ENCODE data around the gene ELN.

ELN gene

DNA sequence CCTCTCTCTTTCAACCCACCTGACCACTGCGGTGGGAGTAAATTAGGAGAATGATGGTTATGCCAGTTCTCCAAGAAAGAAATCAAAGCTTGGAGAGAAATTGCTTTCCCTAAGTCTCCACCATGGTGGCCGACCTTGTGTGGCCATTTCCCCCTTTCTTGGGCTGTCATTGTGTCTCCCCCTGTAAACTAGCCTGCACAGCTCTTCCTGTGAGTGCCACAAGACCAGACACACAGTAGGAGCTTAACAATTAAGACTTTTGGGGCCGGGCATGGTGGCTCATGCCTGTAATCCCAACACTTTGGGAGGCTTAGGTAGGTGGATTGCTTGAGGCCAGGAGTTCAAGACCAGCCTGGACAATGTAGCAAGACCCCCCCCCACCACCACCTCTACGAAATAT lies 36.7 kb downstream of the ELN start:
- no peak for DNase-seq

DNA sequence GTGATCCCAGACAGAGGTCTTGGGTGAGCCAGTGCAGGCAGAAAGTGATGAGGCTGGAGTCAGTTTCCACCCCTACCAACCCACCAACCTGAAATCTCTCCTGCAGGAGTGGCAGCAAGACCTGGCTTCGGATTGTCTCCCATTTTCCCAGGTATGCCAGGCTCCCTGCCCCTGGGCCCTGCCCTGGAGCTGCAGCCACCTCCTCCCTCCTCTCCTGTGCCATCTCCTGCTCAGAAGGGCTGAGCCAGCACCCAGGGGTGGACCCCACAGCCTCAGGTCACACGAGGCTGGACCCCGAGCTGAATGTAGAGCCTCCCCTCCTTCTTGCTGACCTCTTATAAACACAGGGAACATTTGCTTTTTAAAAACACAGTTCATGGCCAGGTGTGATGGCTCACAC lies 38.7 kb downstream of the ELN start:
- DNase-seq, result no peak

DNA sequence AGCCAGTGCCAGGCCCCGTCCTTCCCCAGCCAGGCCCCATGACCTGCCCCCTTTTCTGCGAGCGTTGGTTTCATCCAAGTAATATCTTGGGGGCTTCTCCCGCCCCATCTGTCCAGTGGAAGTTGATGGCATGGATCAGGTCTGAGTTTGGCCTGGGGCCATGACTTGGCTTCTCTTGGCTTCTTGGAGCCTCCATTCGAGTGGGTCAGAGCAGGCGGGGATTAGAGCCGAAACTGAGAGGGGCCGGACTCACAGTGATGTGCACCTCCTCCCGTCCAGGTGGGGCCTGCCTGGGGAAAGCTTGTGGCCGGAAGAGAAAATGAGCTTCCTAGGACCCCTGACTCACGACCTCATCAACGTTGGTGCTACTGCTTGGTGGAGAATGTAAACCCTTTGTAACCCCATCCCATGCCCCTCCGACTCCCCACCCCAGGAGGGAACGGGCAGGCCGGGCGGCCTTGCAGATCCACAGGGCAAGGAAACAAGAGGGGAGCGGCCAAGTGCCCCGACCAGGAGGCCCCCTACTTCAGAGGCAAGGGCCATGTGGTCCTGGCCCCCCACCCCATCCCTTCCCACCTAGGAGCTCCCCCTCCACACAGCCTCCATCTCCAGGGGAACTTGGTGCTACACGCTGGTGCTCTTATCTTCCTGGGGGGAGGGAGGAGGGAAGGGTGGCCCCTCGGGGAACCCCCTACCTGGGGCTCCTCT lies 40.6 kb downstream of the ELN start:
- DNase-seq, result no peak

DNA sequence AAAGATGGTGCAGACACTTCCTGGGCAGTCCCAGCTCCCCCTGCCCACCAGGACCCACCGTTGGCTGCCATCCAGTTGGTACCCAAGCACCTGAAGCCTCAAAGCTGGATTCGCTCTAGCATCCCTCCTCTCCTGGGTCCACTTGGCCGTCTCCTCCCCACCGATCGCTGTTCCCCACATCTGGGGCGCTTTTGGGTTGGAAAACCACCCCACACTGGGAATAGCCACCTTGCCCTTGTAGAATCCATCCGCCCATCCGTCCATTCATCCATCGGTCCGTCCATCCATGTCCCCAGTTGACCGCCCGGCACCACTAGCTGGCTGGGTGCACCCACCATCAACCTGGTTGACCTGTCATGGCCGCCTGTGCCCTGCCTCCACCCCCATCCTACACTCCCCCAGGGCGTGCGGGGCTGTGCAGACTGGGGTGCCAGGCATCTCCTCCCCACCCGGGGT lies 41.1 kb downstream of the ELN start:
- DNase-seq, result no peak

DNA sequence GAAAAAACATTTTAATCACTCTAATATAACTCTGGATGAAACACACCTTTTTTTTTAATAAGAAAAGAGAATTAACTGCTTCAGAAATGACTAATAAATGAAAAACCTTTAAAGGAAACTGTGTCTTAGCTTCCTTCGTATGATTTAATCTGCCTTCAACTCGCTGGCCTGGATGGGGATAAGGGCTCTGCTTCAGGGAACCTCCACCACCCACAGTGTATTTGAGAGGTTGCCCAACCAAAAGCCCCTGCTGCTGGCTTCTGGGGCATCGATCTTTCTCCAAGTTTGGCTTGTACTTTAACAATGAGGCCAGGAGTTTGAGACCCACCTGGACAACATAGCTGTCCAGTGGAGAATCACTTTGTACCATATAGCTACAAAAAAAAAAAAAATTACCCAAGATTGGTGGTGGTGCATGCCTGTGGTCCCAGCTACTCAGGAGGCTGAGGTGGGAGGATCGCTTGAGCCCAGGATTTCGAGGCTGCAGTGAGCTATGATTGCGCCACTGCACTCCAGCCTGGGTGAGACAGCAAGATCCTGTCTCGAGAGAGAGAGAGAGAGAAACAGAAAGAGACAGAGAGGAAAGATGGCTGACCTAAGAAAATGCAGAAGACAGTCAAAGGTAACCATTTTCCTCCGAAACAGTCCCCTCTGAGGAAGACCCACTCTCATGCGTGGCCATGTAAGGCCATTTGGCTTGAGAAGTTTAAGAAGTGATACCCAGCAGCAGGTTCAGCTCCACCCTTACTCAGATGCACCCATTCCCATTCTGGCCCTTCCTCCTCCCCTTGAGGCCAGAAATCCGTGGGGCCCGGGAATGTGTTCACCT lies 42.0 kb downstream of the ELN start:
- no peak for DNase-seq

DNA sequence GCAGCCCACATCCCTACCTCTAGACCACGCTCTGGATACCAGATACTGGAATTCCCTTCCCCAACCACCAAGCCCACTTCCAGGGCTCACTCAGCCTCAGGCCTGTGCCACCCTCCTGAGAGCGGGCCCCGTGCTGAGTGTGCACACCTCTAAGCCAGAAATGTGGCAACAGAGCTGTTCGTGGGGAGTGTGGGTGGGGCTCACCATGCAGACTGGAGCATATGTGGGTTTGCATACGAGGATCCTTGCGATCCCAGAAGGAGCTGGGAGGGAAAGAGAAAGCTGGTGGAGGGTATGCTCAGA lies 42.6 kb downstream of the ELN start:
- no peak for DNase-seq

DNA sequence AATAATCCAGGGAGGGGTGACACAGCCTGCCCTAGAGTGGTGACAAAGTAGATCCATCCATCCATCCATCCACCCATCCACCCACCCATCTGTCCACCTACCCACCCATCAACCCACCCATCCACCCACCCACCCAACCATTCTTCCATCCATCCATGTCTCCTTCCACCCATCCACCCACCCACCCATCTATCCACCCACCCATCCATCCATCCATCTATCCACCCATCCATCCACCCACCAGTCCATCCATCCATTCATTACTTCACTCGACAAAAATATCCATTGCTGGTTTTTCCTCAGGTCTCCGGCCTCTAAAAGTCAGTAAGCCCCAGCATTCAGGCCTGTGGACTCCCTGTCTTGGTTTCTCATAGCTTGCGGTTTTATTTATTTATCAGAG lies 43.1 kb downstream of the ELN start:
- DNase-seq, result no peak

DNA sequence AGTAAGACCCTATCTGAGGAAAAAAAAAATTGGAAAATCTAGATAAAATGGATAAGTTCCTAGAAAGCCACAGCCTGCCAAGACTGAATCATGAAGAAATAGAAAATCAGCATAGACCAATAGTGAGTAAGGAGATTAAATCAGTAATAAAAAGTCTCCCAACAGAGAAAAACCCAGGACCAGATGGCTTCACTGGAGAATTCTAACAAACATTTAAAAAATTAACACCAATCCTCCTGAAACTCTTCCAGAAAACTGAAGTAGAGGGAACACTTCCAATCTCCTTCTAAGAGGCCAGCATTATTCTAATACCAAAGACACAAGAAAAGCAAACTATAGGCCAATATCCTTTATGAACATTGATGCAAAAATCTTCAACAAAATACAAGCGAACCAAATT lies 46.8 kb downstream of the ELN start:
- no peak for DNase-seq

DNA sequence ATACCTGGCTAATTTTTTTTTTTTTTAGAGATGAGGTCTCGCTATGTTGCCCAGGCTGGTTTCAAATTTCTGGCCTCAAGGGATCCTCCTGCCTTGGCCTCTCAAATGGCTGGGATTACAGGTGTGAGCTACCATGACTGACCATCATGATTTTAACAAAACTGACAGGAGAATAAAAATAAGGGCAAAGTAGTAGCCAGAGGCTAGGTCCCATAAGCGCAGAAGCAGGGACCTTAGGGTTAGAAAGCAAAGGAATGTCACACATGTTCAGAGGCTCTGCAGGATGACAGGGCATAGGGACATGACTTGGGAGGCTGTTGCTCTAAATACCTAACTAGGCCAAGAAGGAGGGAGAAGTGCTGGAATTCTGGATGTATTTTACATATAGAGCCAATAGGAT lies 50.5 kb downstream of the ELN start:
- DNase-seq, result no peak

DNA sequence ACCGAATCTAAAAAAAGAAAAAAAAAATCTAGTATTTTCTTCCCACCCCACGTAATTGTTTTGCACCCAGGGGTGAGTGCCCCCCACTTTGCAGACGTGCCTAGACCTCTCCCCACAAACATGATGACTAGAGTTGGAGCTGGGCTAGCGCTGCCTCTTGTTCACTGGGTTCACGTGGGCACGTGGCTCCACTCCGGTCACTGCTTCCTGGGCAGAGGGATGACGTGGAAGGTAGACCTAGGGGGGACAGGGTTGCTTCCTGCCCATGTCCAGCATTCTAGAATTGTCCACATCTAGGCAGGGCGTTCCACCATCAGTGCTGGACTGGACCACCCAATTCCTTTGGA lies 54.8 kb downstream of the ELN start:
- no peak for DNase-seq

DNA sequence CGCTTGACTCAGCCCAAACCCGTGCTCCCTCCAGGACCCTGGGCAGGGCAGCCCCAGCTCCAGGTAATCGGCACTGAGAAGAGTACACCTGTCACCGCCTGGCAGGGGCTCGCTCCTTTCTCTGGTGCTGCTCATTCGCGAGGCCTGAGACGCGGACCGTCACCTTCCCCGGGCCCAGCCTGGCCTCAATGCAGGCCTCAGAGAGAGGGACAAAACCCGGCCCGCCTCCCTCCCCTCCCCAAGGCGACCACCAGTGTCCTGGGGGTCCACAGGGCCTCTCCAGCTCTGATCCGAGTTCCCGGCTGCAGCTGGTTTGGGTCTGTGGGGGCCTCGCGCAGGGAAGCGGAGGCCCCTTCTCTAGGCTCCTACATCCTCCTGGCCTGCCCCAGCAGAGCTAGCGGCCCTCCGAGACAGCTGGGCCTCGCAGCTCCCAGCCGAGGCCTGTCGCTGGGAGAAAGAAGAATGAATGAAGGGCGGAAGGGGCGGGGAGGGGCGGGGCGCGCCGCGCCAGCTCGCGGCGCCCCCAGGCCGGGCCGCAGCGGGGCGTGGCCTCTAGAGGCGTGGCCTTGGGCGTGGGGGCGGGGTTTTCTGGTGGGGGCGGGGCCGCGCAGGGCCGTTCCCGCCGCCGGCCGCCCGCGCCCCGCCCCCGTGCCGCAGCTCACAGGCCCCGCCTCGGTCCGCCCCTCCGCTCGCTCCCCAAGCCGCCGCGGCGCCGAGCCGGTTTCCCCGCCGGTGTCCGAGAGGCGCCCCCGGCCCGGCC lies 55.3 kb downstream of the ELN start, which contains the start of gene LIMK1:
TSS of gene LIMK1 (plus strand) at position 688 of the 760 bp plus-strand sequence. CDS start 187 bp downstream, outside the sequence.
- DNase-seq, result peak; percentile 81

DNA sequence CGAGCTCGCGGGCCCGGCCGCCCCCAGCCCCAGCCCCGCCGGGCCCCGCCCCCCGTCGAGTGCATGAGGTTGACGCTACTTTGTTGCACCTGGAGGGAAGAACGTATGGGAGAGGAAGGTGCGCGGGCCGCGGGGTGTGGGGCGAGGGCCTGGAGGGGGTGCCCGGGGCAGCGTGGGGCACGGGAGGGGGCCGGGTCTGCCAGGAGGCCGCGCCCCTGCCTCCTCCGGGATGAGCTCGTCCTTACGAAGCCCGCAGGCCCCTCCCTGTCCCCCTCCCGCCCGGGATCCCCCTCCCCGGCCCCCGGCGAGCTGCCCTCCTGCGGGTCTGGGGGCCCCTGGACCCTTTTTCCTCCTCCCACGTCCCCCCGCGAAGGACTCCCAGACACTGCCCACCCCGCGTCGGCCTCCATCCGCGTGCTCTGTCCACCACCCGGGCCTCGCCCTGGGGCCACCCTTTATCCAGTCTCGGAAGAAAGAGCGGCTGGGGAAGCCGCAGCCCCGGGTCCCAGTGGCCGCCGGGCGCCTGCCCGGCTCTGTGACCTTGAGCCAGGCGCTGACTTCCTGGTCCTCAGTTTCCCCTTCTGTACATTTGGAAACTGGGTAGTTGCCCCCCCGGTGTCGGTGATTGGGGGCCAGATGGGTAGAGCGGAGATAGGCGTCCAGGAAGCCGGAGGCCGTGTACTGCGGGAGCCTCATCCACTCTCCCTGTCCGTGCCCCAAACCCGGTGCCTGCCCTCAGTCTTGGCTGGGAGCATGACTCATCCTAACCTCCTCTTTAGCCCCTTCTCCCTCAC lies 56.2 kb downstream of the ELN start:
- peak; percentile 43 for DNase-seq

DNA sequence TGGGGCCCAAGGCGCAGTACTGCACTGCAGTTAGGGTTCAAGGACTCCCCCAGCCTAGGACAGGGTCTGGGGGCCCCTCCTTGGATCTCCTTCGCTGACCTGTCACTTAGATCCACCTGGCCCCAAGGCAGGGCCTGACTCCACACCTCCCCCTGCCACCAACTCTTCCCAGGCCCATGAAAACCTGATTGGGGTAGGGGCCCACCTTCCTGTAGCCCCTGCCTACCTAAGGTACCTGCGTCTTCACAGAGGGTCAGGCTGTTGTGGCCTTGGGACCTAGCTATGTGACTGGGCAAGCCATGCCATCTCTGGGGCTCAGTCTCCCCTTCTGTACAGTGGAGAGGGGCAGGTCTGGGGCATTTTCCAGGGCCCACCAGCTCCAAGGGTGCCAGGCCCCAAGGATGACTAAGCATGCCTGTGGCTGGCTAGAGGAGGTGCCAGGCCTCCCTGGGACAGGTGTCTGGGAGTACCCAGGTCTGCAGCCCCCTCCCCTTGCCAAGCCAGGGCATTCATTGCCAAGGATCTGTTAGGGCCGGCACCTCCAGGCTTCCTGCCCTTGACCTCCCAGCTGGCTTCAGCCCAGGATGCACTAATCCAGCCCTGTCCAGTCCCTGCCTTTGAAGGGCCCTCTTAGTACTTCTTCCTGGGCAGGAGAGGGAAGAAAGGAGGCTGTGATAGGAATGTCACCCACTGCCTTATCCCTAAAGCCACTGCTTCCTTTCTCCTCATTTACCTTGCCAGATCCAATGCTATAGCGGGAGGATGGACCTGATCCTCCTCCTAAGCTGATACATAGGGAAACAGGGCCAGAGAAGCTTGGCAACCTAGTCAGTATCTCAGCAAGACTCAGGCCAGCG lies 57.0 kb downstream of the ELN start:
- DNase-seq, result no peak

DNA sequence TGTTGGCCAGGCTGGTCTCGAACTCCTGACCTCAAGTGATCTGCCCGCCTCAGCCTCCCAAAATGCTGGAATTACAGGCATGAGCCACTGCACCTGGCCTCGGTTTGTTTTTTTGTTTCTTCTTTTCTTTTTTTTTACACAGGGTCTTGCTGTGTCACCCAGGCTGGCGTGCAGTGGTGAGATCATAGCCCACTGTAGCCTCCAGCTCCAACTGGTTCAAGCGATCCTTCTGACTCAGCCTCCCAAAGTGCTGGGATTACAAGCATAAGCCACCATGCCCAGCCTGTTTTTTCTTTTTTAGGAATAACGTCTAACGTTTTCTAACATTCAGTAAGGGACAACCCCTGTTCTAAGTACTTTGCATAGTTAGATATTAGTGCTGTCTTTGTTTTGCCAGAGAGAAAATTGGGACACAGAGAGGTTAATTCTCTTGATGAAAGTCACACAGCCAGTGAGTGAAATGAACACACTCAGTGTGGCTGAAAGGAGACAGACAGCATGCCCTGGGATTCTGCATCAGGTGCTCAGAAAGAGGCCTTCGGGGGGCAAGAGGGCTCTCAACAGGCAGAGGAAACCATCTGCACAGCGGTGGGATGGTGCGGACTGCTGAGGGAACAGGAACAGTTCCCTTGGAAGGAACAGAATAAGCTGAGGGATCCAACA lies 59.9 kb downstream of the ELN start:
- DNase-seq, result no peak

DNA sequence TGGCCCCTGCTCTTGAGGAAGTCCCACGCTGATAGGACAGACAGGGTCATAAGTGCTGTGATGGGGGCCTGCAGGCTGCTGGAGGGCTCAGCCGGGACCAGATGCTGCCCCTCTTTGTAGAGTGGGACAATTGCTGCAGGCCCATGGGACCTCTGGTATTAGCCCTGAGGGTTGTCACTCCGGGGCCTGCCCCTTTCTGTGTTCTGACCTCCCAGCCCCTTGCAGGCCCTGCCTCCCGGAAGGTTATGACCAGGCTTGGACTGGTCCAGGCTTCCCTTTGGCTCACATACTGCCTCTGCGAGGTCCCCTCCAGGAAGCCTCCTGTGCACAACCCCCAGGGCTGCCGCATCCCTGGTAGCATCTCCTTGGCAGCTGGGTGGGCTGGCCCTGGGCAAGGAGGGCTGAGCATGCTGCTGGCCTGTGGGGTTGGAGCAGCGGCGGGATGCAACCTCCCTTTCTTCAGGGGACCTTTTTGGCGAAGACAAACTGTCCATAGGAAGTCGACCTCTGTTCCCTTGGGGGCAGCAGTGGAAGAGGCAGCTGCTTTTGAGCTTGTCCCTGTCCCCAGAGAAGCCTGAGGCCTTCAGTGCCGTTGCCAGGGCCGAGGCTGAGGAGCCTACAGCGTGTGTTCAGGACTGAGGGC lies 64.5 kb downstream of the ELN start:
- DNase-seq, result no peak

DNA sequence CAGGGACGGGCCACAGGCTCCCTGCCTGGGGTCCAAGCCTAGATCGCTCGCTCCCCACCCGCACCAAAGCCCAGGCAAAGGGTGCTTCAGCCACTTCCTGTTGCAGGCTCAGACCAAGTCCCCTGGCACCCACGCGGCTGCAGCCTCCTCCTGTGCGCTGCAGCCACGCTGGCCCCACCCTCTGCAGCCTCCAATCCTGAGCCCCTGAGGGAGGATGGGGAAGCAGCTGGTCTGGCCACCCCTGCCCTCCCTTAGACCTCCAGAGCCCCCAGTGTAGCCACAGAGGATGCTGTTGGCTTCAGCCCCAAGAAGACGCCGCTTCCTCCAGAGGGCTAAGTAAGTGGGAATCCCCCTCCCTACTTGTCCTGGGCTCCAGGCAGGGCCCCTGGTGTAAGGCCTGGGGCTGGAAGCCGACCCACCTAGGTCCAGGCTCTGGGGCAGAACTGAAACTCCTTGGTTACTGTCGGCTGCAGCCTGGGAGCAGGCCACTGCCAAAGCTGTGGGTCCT lies 65.0 kb downstream of the ELN start:
- no peak for DNase-seq

DNA sequence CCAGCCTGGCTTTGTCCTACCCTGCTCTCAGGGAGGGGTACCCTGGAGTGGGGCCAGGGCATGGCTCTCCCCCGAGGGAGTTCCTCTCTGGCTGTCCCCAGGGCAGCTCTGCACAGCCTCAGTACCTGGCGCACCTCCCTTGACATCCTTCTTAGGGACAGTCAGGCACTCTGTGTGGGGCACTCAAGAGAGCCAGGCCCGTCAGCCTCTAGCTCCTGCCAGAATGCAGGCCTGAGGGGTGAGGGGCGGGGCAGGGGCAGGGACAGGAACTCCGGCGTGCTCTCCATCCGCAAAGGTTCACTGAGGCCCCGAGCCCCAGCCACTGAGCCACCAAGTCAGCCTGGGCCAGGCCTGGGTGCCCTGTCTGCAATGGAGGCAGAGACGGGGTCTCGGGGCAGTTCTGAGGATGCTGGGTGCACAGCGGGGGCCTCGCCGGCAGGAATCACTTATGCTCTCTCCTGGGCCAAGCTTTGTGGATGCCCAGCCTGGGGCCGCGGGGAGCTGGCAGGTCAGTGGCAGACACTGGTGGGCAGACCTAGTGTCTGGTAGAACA lies 65.8 kb downstream of the ELN start:
- DNase-seq, result no peak

DNA sequence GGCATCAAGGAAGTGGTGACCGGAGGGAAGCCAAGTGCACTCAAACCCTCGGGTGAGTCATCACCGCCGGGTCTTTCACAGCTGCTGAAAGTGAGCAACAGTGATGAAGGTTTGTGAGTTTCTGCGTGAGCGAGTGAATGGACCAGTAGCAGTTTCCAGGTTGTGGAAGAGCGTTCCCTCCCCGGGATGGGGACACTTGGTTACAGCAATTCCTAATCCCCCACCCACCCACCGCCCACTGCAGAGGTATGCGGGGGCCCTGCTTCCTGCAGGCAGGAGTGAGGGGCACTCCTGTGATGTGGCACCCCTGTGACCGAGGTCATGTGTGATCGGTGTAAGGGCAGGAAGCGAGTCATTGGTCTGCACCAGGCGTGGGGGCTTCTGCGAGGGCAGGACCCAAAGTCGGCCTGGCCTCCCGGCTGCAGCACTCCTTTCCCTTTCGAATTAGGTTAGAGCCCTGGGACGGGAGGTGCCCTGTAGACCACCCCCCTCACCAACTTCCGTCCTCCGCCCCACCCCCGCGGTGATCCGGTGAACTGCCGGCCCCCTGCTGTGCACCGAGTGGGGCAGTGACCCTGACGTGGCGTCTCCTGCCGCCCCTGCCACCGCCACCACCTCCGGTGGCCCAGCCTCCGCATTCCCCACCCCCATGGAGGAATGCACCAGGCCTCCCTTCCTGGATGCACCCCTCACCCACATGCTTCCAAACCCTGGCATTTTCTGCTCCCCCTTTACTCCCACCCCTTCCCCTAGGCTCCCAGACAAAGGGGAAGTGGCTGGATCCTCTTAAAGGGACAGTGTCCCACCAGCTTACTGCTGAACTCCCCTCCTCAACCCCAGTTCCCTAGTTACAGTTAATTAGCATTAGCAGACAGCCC lies 66.5 kb downstream of the ELN start:
- no peak for DNase-seq

DNA sequence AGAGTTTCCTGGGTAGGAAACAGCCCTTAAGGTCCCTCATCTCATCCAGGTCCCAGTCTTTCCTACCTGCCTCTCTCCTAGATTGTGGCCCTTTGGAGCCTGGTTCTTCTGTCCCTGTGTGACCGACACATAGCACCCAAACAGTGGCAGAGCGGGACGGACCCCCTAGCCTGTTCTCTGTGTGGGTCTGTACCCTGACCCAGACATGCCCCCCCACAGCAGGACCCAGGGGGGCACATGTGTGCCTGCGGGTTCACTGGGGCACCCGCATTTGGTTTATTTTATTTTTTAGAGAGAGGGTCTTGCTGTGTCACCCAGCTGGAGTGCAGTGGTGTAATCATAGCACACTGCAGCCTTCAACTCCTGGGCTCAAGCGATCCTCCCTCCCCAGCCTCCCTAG lies 67.2 kb downstream of the ELN start:
- DNase-seq, result no peak
